GM23338 (cell line): ENCODE data around the gene COL4A1. TPM values are rescaled to one million over a fixed set of nuclear protein-coding genes. Genes with fewer than 3 reads are reported as not detected.

Experiments
- ATAC-seq: fragments of 200-7000 bp; cut with Tn5 transposase; 3 replicates; pipeline ENCODE4 v1.9.1; 2020
- DNase-seq: peaks from one replicate; pipeline ENCODE4 v3.0.0-alpha.2; 2015; ENCODE audit warnings: low spot score
- H2AFZ ChIP-seq: fragments of 200-600 bp; sonication (generic); 2 replicates; pipeline ENCODE4 v1.8.0; 2016; ENCODE audit warnings: antibody characterized with exemption, mild to moderate bottlenecking, moderate library complexity
- H3F3A ChIP-seq: fragments of 200-600 bp; sonication (generic); replicated peaks from 2 replicates; pipeline ENCODE4 v1.8.0; 2017; ENCODE audit warnings: antibody characterized with exemption, mixed run types, low read depth
- H3K27ac ChIP-seq: fragments of 200-600 bp; sonication (generic); 2 replicates; pipeline ENCODE4 v1.6.1; 2016; ENCODE audit warnings: low read depth
- H3K27me3 ChIP-seq: fragments of 200-600 bp; sonication (generic); 2 replicates; pipeline ENCODE4 v1.8.0; 2016; ENCODE audit warnings: mild to moderate bottlenecking, mixed run types, moderate library complexity; ENCODE audit not compliant: insufficient read depth
- H3K36me3 ChIP-seq: fragments of 200-600 bp; sonication (generic); 2 replicates; pipeline ENCODE4 v1.8.0; 2016; ENCODE audit warnings: mild to moderate bottlenecking; ENCODE audit not compliant: insufficient read depth
- H3K4me1 ChIP-seq: fragments of 200-600 bp; sonication (generic); 2 replicates; pipeline ENCODE4 v1.8.0; 2016; ENCODE audit warnings: mild to moderate bottlenecking, moderate library complexity; ENCODE audit not compliant: insufficient read depth
- H3K4me2 ChIP-seq: fragments of 200-600 bp; sonication (generic); 2 replicates; pipeline ENCODE4 v1.7.1; 2017; ENCODE audit warnings: mixed run types
- H3K4me3 ChIP-seq: fragments of 200-600 bp; sonication (generic); 2 replicates; pipeline ENCODE4 v1.6.1; 2016; ENCODE audit warnings: mixed run types
- H3K79me2 ChIP-seq: fragments of 200-600 bp; sonication (generic); replicated peaks from 2 replicates; pipeline ENCODE4 v1.8.0; 2017; ENCODE audit warnings: mild to moderate bottlenecking; ENCODE audit not compliant: insufficient read depth
- H3K9me2 ChIP-seq: fragments of 200-600 bp; sonication (generic); 2 replicates; pipeline ENCODE4 v1.8.0; 2017; ENCODE audit not compliant: insufficient read depth
- H4K20me1 ChIP-seq: fragments of 200-600 bp; sonication (generic); replicated peaks from 2 replicates; pipeline ENCODE4 v1.8.0; 2017; ENCODE audit warnings: mild to moderate bottlenecking; ENCODE audit not compliant: insufficient read depth
- H3K27ac Mint-ChIP-seq: 2 replicates; pipeline ENCODE4 v1.8.0; 2020; ENCODE audit warnings: inconsistent platforms, mild to moderate bottlenecking, moderate library complexity, mixed read lengths
- H3K27me3 Mint-ChIP-seq: 3 replicates; pipeline ENCODE4 v1.8.0; 2022; ENCODE audit warnings: low read depth, mild to moderate bottlenecking, moderate library complexity, mixed read lengths, inconsistent platforms; ENCODE audit not compliant: insufficient read depth, poor library complexity
- H3K36me3 Mint-ChIP-seq: 3 replicates; pipeline ENCODE4 v1.8.0; 2021; ENCODE audit warnings: low read depth, mild to moderate bottlenecking, inconsistent platforms, moderate library complexity, mixed read lengths
- H3K4me1 Mint-ChIP-seq: 3 replicates; pipeline ENCODE4 v1.8.0; 2020; ENCODE audit warnings: mild to moderate bottlenecking, inconsistent platforms, mixed read lengths
- H3K4me3 Mint-ChIP-seq: 3 replicates; pipeline ENCODE4 v1.8.0; 2021; ENCODE audit warnings: moderate library complexity, mild to moderate bottlenecking, inconsistent platforms, mixed read lengths
- H3K9me3 Mint-ChIP-seq: 3 replicates; pipeline ENCODE4 v1.8.0; 2020; ENCODE audit warnings: moderate library complexity, mild to moderate bottlenecking, inconsistent platforms, mixed read lengths
- POLR2AphosphoS5 ChIP-seq: IDR thresholded peaks from 2 replicates; pipeline ENCODE4 v1.6.1; 2016; ENCODE audit warnings: antibody characterized with exemption, low read depth
- ZNF114 ChIP-seq: fragments of 250-450 bp; sonication (Bioruptor Pico); IDR thresholded peaks from 2 replicates; pipeline ENCODE4 v1.5.0; 2020; ENCODE audit warnings: mild to moderate bottlenecking, moderate library complexity
- ZNF331 ChIP-seq: fragments of 250-450 bp; sonication (Bioruptor Pico); IDR thresholded peaks from 2 replicates; pipeline ENCODE4 v1.5.0; 2020; ENCODE audit warnings: low read depth, mild to moderate bottlenecking, moderate library complexity
- long read RNA-seq: library from polyadenylated mRNA; unstranded; transcript quantifications from one replicate; pipeline ENCODE4 v2.0.0, GENCODE V29; 2020; ENCODE audit not compliant: unreplicated experiment
- polyA plus RNA-seq: library from polyadenylated mRNA; unstranded; fragments of >200 nt; fragmentation: Nextera tagmentation; extraction: Ambion mirVana; gene quantifications from 2 replicates; pipeline ENCODE4 v1.2.1, GENCODE V29; 2016
- total RNA-seq: library from RNA; depleted of rRNA; stranded (reverse); fragments of >200 nt; shearing (Covaris generic); gene quantifications from 2 replicates; pipeline ENCODE4 v1.2.3, GENCODE V29; 2014; rRNA removed
- TF ChIP-seq, protein P1 (sequence below): fragments of 250-450 bp; sonication (Bioruptor Pico); IDR thresholded peaks from 2 replicates; pipeline ENCODE4 v1.5.0; 2020; ENCODE audit warnings: mild to moderate bottlenecking, moderate library complexity

COL4A1 gene
- total RNA-seq (110 and 112 TPM in 2 replicates), polyA plus RNA-seq (38.7 and 39.1 TPM in 2 replicates)
- long read RNA-seq, partial matches to known transcripts: 19 of 21 reads
- long read RNA-seq, other reads (novel, unspliced or antisense): 1 of 21 reads

DNA sequence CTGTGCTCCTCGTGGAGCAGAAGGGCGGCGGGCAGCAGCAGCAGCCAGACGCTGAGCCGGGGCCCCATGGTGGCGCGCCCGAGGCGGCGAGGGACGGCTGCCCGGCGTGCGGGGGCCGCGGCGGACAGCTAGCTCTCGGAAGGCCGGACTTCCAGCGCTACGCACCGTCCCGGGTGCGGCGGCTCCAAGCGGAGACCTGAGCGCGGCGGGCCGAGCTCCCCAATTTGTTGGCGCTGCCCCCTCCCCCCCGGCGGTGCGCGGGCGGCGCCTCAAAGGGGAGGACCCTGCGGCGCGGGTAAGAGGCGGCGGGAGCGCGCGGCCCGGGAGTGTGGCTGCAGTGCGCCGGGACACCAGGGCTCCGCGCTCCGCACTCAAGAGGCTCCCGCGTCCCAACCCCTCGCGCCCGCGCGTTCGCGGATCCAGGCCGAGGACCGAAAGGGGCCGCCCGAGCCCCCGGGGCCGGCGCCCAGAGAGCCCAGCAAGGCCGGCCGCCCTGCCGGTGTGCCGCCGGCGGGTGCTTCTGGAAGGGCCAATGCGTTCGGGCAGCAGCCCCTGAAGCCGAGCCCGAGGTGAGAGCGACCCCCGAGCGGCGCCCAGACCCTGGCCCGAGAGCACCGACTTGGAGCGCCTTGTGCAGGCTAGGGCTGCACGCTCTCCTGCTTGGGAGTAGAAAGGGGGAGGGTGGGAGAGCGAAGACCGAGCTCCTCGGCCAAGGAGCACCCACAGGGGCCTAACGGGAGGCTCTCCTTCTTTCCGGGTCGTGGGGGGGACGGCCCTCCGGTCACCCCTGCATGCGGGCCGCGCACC, at the start of gene COL4A1, which contains the start of gene COL4A2:
TSS of gene COL4A1 (minus strand) at position 198 of the 807 bp plus-strand sequence. CDS start at position 68, 130 bp downstream.
TSS of gene COL4A2 (plus strand) at position 325 of the 807 bp plus-strand sequence. CDS start 620 bp downstream, outside the sequence.
- no peaks in the 10 kb centered on the region; the same call in 1 of the 2 replicates for H3K9me2 ChIP-seq
- peaks cover 6% of the 10 kb centered on the region; the same call in 1 of the 2 replicates for H3K36me3 ChIP-seq
- H3K27me3 Mint-ChIP-seq: peaks cover 21% of the 10 kb centered on the region
- H2AFZ ChIP-seq: peak within 1 kb of the TSS; percentile 56
- TF ChIP-seq, protein P1, sequence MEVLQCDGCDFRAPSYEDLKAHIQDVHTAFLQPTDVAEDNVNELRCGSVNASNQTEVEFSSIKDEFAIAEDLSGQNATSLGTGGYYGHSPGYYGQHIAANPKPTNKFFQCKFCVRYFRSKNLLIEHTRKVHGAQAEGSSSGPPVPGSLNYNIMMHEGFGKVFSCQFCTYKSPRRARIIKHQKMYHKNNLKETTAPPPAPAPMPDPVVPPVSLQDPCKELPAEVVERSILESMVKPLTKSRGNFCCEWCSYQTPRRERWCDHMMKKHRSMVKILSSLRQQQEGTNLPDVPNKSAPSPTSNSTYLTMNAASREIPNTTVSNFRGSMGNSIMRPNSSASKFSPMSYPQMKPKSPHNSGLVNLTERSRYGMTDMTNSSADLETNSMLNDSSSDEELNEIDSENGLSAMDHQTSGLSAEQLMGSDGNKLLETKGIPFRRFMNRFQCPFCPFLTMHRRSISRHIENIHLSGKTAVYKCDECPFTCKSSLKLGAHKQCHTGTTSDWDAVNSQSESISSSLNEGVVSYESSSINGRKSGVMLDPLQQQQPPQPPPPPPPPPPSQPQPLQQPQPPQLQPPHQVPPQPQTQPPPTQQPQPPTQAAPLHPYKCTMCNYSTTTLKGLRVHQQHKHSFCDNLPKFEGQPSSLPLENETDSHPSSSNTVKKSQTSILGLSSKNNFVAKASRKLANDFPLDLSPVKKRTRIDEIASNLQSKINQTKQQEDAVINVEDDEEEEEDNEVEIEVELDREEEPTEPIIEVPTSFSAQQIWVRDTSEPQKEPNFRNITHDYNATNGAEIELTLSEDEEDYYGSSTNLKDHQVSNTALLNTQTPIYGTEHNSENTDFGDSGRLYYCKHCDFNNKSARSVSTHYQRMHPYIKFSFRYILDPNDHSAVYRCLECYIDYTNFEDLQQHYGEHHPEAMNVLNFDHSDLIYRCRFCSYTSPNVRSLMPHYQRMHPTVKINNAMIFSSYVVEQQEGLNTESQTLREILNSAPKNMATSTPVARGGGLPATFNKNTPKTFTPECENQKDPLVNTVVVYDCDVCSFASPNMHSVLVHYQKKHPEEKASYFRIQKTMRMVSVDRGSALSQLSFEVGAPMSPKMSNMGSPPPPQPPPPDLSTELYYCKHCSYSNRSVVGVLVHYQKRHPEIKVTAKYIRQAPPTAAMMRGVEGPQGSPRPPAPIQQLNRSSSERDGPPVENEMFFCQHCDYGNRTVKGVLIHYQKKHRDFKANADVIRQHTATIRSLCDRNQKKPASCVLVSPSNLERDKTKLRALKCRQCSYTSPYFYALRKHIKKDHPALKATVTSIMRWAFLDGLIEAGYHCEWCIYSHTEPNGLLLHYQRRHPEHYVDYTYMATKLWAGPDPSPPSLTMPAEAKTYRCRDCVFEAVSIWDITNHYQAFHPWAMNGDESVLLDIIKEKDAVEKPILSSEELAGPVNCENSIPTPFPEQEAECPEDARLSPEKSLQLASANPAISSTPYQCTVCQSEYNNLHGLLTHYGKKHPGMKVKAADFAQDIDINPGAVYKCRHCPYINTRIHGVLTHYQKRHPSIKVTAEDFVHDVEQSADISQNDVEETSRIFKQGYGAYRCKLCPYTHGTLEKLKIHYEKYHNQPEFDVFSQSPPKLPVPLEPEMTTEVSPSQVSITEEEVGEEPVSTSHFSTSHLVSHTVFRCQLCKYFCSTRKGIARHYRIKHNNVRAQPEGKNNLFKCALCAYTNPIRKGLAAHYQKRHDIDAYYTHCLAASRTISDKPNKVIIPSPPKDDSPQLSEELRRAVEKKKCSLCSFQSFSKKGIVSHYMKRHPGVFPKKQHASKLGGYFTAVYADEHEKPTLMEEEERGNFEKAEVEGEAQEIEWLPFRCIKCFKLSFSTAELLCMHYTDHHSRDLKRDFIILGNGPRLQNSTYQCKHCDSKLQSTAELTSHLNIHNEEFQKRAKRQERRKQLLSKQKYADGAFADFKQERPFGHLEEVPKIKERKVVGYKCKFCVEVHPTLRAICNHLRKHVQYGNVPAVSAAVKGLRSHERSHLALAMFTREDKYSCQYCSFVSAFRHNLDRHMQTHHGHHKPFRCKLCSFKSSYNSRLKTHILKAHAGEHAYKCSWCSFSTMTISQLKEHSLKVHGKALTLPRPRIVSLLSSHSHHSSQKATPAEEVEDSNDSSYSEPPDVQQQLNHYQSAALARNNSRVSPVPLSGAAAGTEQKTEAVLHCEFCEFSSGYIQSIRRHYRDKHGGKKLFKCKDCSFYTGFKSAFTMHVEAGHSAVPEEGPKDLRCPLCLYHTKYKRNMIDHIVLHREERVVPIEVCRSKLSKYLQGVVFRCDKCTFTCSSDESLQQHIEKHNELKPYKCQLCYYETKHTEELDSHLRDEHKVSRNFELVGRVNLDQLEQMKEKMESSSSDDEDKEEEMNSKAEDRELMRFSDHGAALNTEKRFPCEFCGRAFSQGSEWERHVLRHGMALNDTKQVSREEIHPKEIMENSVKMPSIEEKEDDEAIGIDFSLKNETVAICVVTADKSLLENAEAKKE (CRISPR knock-in tag): no peak
- TF ChIP-seq POLR2AphosphoS5: peak; percentile 80
- peak within 1 kb of the TSS; percentile 95 for H3K4me2 ChIP-seq
- peaks cover 63% of the 10 kb centered on the region for H3K79me2 ChIP-seq
- peaks cover 35% of the 10 kb centered on the region for H3K4me1 Mint-ChIP-seq
- ATAC-seq (peak; percentile 59), DNase-seq (peak; percentile 87)
- no peak within 1 kb of the TSS for H3K27ac ChIP-seq
- peaks cover 2% of the 10 kb centered on the region; the same call in 2 of the 3 replicates for H3K36me3 Mint-ChIP-seq
- H3F3A ChIP-seq: no peaks in the 10 kb centered on the region
- H3K4me1 ChIP-seq: peaks cover 30% of the 10 kb centered on the region
- peaks cover 31% of the 10 kb centered on the region for H3K27me3 ChIP-seq
- H4K20me1 ChIP-seq: peaks cover 3% of the 10 kb centered on the region
- H3K4me3 ChIP-seq: peak within 1 kb of the TSS; percentile 98
- peak within 1 kb of the TSS; percentile 93 for H3K4me3 Mint-ChIP-seq
- H3K9me3 Mint-ChIP-seq: peaks cover 3% of the 10 kb centered on the region; the same call in 1 of the 3 replicates
- no peak within 1 kb of the TSS; the same call in 1 of the 2 replicates for H3K27ac Mint-ChIP-seq

DNA sequence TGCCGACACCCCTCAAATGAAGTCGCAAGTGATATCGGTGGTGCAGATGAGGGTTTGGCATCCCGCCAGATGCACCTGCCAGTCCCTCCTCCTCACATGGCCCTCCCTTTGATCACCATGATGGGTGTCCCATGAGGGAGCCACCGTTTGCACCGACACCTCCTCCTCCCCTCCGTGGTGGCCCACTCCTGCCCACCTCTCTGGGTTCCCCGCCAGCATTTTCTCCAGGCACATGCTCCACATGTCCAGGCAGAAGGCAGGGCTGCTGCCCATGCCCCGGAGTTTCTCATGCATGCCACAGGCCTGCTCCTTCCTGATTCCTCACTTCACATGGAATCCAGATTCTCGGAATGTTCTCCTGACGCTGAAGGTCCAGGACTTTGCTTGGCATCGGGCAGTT, 49.4 kb upstream of the COL4A1 start:
- no peak overlapping the region for H2AFZ ChIP-seq
- no peak for DNase-seq
- no peaks in the 10 kb centered on the region for H3F3A ChIP-seq
- Mint-ChIP-seq H3K4me3 (no peak overlapping the region; the same call in 2 of the 3 replicates), H3K4me1 (peaks cover 43% of the 10 kb centered on the region), H3K27ac (peak overlapping the region; percentile 49; the same call in 1 of the 2 replicates), H3K36me3 (peaks cover 3% of the 10 kb centered on the region; the same call in 2 of the 3 replicates), H3K9me3 (no peaks in the 10 kb centered on the region), H3K27me3 (peaks cover 8% of the 10 kb centered on the region)
- peak overlapping the region; percentile 87; the same call in 1 of the 2 replicates for H3K27ac ChIP-seq
- peaks cover 7% of the 10 kb centered on the region; the same call in 1 of the 2 replicates for H3K36me3 ChIP-seq
- peaks cover 28% of the 10 kb centered on the region for H3K4me1 ChIP-seq
- no peaks in the 10 kb centered on the region for H3K27me3 ChIP-seq
- H3K4me2 ChIP-seq: peak overlapping the region; percentile 32; the same call in 1 of the 2 replicates
- no peak for ATAC-seq
- peaks cover 3% of the 10 kb centered on the region for H4K20me1 ChIP-seq
- H3K9me2 ChIP-seq: no peaks in the 10 kb centered on the region
- no peak overlapping the region for H3K4me3 ChIP-seq
- peaks cover 7% of the 10 kb centered on the region; the same call in 1 of the 2 replicates for H3K79me2 ChIP-seq
- TF ChIP-seq ZNF331 (CRISPR knock-in tag): no peak
- no peak for TF ChIP-seq ZNF114 (CRISPR knock-in tag)
